Body of pancreas (tissue), 4 donors: ENCODE results near the gene ACRBP.

ENCODE experiments used
- POLR2A ChIP-seq, 3 donors: fragments of 450-650 bp; IDR thresholded peaks; one replicate each; pipeline ENCODE4 v1.6.1; 2016; ENCODE audit warnings: antibody characterized with exemption in 3 of 3, mild to moderate bottlenecking in 2 of 3
- TF ChIP-seq, protein P1 (sequence below), 7 experiments: fragments of 450-650 bp in 4 of 7; fragments of 200-600 bp in 3 of 7; sonication (generic) in 3 of 7; IDR thresholded peaks; one replicate each; pipeline ENCODE4 v1.5.1; 2016 to 2019; ENCODE audit warnings: antibody characterized with exemption in 7 of 7

DNA sequence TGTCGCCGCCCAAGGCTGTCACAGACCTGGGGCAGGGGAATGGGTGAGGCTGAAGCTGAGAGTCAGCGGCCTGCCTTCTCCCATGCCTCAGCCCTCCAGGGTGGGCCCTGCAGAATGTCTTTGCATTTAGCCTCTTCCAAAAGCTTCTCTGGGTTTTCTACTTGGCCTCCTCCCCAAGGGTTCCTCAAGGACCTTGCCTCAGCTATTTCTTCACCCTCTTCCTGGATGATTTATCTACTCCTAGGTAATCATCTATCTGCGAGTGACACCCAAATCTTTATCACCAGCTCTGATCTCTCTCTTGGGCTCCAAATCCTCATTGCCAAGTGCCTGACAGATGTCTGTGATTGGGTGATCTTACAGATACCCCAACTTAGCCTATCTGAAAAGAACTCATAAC is 6.7 kb downstream of the ACRBP start:
- TF ChIP-seq, protein P1, sequence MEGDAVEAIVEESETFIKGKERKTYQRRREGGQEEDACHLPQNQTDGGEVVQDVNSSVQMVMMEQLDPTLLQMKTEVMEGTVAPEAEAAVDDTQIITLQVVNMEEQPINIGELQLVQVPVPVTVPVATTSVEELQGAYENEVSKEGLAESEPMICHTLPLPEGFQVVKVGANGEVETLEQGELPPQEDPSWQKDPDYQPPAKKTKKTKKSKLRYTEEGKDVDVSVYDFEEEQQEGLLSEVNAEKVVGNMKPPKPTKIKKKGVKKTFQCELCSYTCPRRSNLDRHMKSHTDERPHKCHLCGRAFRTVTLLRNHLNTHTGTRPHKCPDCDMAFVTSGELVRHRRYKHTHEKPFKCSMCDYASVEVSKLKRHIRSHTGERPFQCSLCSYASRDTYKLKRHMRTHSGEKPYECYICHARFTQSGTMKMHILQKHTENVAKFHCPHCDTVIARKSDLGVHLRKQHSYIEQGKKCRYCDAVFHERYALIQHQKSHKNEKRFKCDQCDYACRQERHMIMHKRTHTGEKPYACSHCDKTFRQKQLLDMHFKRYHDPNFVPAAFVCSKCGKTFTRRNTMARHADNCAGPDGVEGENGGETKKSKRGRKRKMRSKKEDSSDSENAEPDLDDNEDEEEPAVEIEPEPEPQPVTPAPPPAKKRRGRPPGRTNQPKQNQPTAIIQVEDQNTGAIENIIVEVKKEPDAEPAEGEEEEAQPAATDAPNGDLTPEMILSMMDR (IDR thresholded peaks at IDR 0.05), result no peak
- no peak for TF ChIP-seq POLR2A (IDR thresholded peaks at IDR 0.05)
